ENCODE results near the gene MED23. TPM values are rescaled to one million over a fixed set of nuclear protein-coding genes. Genes with fewer than 3 reads are reported as not detected.

MED23 gene
- total and polyA plus RNA-seq, 2 donors (not counting 1 experiment from before 2014, with no cell fraction given), result 25.1 to 27.4 TPM

- H3K4me1 ChIP-seq (ENCODE audit: control insufficient read depth, extremely low read depth, insufficient read depth, low read length), result no peaks in the 10 kb centered on the region
- TF ChIP-seq EZH2 (IDR thresholded peaks at IDR 0.05; ENCODE audit: low read length, missing control alignments), result no peak
- TF ChIP-seq, protein P1, sequence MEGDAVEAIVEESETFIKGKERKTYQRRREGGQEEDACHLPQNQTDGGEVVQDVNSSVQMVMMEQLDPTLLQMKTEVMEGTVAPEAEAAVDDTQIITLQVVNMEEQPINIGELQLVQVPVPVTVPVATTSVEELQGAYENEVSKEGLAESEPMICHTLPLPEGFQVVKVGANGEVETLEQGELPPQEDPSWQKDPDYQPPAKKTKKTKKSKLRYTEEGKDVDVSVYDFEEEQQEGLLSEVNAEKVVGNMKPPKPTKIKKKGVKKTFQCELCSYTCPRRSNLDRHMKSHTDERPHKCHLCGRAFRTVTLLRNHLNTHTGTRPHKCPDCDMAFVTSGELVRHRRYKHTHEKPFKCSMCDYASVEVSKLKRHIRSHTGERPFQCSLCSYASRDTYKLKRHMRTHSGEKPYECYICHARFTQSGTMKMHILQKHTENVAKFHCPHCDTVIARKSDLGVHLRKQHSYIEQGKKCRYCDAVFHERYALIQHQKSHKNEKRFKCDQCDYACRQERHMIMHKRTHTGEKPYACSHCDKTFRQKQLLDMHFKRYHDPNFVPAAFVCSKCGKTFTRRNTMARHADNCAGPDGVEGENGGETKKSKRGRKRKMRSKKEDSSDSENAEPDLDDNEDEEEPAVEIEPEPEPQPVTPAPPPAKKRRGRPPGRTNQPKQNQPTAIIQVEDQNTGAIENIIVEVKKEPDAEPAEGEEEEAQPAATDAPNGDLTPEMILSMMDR (conservative IDR thresholded peaks at IDR 0.05 in 1 of 2, IDR thresholded peaks at IDR 0.05 in 1 of 2; ENCODE audit: low read depth in 1 of 2, low read length in 2 of 2), result no peak
- H3K4me3 ChIP-seq (replicated peaks in 1 of 4; ENCODE audit: control extremely low read depth in 1 of 4, insufficient read depth in 1 of 4, low read depth in 3 of 4, low read length in 4 of 4), result no peak overlapping the region
- H2AFZ ChIP-seq (ENCODE audit: low read length), result no peak overlapping the region
- no peaks in the 10 kb centered on the region for H4K20me1 ChIP-seq (ENCODE audit: control insufficient read depth, extremely low read depth, insufficient read depth, low read length)
- no peak for DNase-seq (ENCODE audit: low read depth in 2 of 2)
- no peaks in the 10 kb centered on the region for H3K27me3 ChIP-seq (ENCODE audit: control insufficient read depth, insufficient read depth, low read length)
- H3K36me3 ChIP-seq (ENCODE audit: control insufficient read depth, insufficient read depth, low read length), result no peaks in the 10 kb centered on the region
- H3K9me3 ChIP-seq (ENCODE audit: control insufficient read depth, insufficient read depth, low read depth, low read length), result no peaks in the 10 kb centered on the region
- no peak overlapping the region for H3K9ac ChIP-seq (ENCODE audit: insufficient read depth, low read length)
- H3K79me2 ChIP-seq (ENCODE audit: control insufficient read depth, insufficient read depth, low read length), result no peaks in the 10 kb centered on the region
- no peak overlapping the region for H3K27ac ChIP-seq (ENCODE audit: insufficient read depth, low read length)
- no peak overlapping the region for H3K4me2 ChIP-seq (ENCODE audit: extremely low read depth, insufficient read depth, low read length)
Observed at GRCh38 chr6:131574686-131575085, 53.4 kb downstream of the MED23 start.

GRCh38 chr6:131574133-131574532 is 53.9 kb downstream of the MED23 start:
- TF ChIP-seq, protein P1 (conservative IDR thresholded peaks at IDR 0.05 in 1 of 2, IDR thresholded peaks at IDR 0.05 in 1 of 2; ENCODE audit: low read depth in 1 of 2, low read length in 2 of 2), result no peak
- no peak for TF ChIP-seq EZH2 (IDR thresholded peaks at IDR 0.05; ENCODE audit: low read length, missing control alignments)
- no peak for DNase-seq (ENCODE audit: low read depth in 2 of 2)

DNA sequence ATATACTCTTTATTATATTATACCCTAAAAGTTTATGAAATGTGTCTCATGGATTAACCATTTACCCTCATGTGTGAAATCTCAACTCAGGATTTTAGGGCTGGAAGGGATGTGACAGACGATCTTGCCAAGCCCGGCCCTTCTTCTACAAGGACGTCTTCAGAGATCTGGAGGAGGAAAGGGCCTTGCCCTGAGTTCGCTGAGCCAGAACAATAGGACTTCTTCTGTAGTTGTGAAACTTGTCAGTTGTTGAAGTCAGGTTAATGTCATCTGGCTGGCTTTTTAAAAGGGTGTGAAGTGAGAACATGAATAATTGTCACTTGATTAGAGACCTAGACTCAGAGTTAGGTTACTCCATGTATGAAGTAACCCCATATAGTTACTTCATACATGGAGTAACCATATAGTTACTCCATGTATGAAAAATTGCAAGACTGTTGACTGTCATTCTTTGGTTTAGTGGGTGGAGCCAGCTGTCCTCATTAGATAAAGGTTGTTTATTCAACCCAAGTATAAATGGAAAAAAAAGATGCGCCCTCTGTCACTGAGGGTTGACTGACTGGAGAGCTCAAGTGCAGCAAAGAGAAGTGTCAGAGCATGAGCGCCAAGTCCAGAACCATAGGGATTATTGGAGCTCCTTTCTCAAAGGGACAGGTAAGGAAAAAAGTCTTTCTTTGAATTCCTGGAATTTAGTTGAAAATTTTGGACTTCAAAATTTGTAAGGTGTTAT is 55.2 kb downstream of the MED23 start, which contains the start of gene ARG1:
ARG1 (plus strand) TSS at position 541 of the 730 bp plus-strand sequence; CDS start at position 598, 57 bp downstream.
- Histone ChIP-seq H3K79me2 (ENCODE audit: control insufficient read depth, insufficient read depth, low read length) (no peaks in the 10 kb centered on the region), H3K9ac (ENCODE audit: insufficient read depth, low read length) (no peak within 1 kb of the TSS), H3K9me3 (ENCODE audit: control insufficient read depth, insufficient read depth, low read depth, low read length) (no peaks in the 10 kb centered on the region), H3K27me3 (ENCODE audit: control insufficient read depth, insufficient read depth, low read length) (no peaks in the 10 kb centered on the region), H3K27ac (ENCODE audit: insufficient read depth, low read length) (no peak within 1 kb of the TSS), H3K4me1 (ENCODE audit: control insufficient read depth, extremely low read depth, insufficient read depth, low read length) (no peaks in the 10 kb centered on the region), H4K20me1 (ENCODE audit: control insufficient read depth, extremely low read depth, insufficient read depth, low read length) (no peaks in the 10 kb centered on the region), H3K36me3 (ENCODE audit: control insufficient read depth, insufficient read depth, low read length) (no peaks in the 10 kb centered on the region), H3K4me2 (ENCODE audit: extremely low read depth, insufficient read depth, low read length) (no peak within 1 kb of the TSS), H2AFZ (ENCODE audit: low read length) (no peak within 1 kb of the TSS), H3K4me3 (replicated peaks in 1 of 4; ENCODE audit: control extremely low read depth in 1 of 4, insufficient read depth in 1 of 4, low read depth in 3 of 4, low read length in 4 of 4) (no peak within 1 kb of the TSS)
- no peak for DNase-seq (ENCODE audit: low read depth in 2 of 2)
- TF ChIP-seq, protein P1 (conservative IDR thresholded peaks at IDR 0.05 in 1 of 2, IDR thresholded peaks at IDR 0.05 in 1 of 2; ENCODE audit: low read depth in 1 of 2, low read length in 2 of 2), result no peak
- no peak for TF ChIP-seq EZH2 (IDR thresholded peaks at IDR 0.05; ENCODE audit: low read length, missing control alignments)

More at GRCh38 chr6:131574133-131574532, 53.9 kb downstream of the MED23 start:
- Histone ChIP-seq H3K79me2 (ENCODE audit: control insufficient read depth, insufficient read depth, low read length) (no peaks in the 10 kb centered on the region), H3K4me1 (ENCODE audit: control insufficient read depth, extremely low read depth, insufficient read depth, low read length) (no peaks in the 10 kb centered on the region), H3K9ac (ENCODE audit: insufficient read depth, low read length) (no peak overlapping the region), H3K4me3 (replicated peaks in 1 of 4; ENCODE audit: control extremely low read depth in 1 of 4, insufficient read depth in 1 of 4, low read depth in 3 of 4, low read length in 4 of 4) (no peak overlapping the region), H3K9me3 (ENCODE audit: control insufficient read depth, insufficient read depth, low read depth, low read length) (no peaks in the 10 kb centered on the region), H3K27me3 (ENCODE audit: control insufficient read depth, insufficient read depth, low read length) (no peaks in the 10 kb centered on the region), H4K20me1 (ENCODE audit: control insufficient read depth, extremely low read depth, insufficient read depth, low read length) (no peaks in the 10 kb centered on the region), H3K4me2 (ENCODE audit: extremely low read depth, insufficient read depth, low read length) (no peak overlapping the region), H2AFZ (ENCODE audit: low read length) (no peak overlapping the region), H3K27ac (ENCODE audit: insufficient read depth, low read length) (no peak overlapping the region), H3K36me3 (ENCODE audit: control insufficient read depth, insufficient read depth, low read length) (no peaks in the 10 kb centered on the region)

Measured in fibroblast of lung (primary cell).